A673 (cell line): ENCODE measurements around the gene ZNF57. TPM values are rescaled to one million over a fixed set of nuclear protein-coding genes. Genes with fewer than 3 reads are reported as not detected.

Source experiments
- BruUV-seq: library from RNA; stranded (reverse); fragments of 400-500 nt; replicated peaks from 2 replicates; lab custom pipeline; 2021; lab: Mats Ljungman, UMichigan
- CTCF ChIA-PET: fragments of 300-600 bp; sonication (Branson Sonifier 250); formaldehyde crosslinking; loops from one replicate; lab custom pipeline; 2022; ENCODE audit warnings: antibody characterized with exemption; lab: Charles Lee
- POLR2A ChIA-PET: fragments of 300-600 bp; sonication (Branson Sonifier 250); formaldehyde crosslinking; loops from one replicate; lab custom pipeline; 2022; ENCODE audit warnings: antibody characterized with exemption; ENCODE audit not compliant: low non-redundant PET; lab: Charles Lee
- DNase-seq: peaks from one replicate; pipeline ENCODE4 v3.0.0-alpha.2; 2015; ENCODE audit warnings: low spot score
- H3K27ac ChIP-seq: fragments of 200-600 bp; sonication (generic); 2 replicates; pipeline ENCODE4 v1.5.1; 2016; ENCODE audit warnings: mixed run types, low read depth, mild to moderate bottlenecking, mixed read lengths, antibody characterized with exemption, low read length; ENCODE audit not compliant: poor library complexity, severe bottlenecking
- H3K27me3 ChIP-seq: fragments of 200-600 bp; sonication (generic); replicated peaks from 2 replicates; pipeline ENCODE4 v1.6.1; 2017; ENCODE audit warnings: mixed run types, low read depth, mild to moderate bottlenecking, mixed read lengths, antibody characterized with exemption, low read length; ENCODE audit not compliant: insufficient read depth, poor library complexity
- H3K36me3 ChIP-seq: fragments of 200-600 bp; sonication (generic); 2 replicates; pipeline ENCODE4 v1.6.1; 2016; ENCODE audit warnings: mixed run types, mild to moderate bottlenecking, mixed read lengths, antibody characterized with exemption, low read length; ENCODE audit not compliant: insufficient read depth, poor library complexity, severe bottlenecking
- H3K4me1 ChIP-seq: fragments of 200-600 bp; sonication (generic); 2 replicates; pipeline ENCODE4 v1.6.1; 2017; ENCODE audit warnings: mixed run types, mild to moderate bottlenecking, mixed read lengths, antibody characterized with exemption, low read length; ENCODE audit not compliant: insufficient read depth, poor library complexity, severe bottlenecking
- H3K4me3 ChIP-seq: fragments of 200-600 bp; sonication (generic); 2 replicates; pipeline ENCODE4 v1.5.1; 2016; ENCODE audit warnings: low read depth, mixed run types, mild to moderate bottlenecking, mixed read lengths, low read length; ENCODE audit not compliant: poor library complexity, severe bottlenecking
- H3K9me3 ChIP-seq: fragments of 200-600 bp; sonication (generic); 2 replicates; pipeline ENCODE4 v1.6.1; 2016; ENCODE audit warnings: mixed run types, low read depth, mild to moderate bottlenecking, mixed read lengths, antibody characterized with exemption, low read length; ENCODE audit not compliant: poor library complexity, severe bottlenecking
- EZH2 ChIP-seq: fragments of 200-600 bp; sonication (generic); IDR thresholded peaks from 2 replicates; pipeline ENCODE4 v1.6.1; 2017; ENCODE audit warnings: borderline replicate concordance, low read depth, mild to moderate bottlenecking, mixed read lengths, antibody characterized with exemption, low read length; ENCODE audit not compliant: poor library complexity, severe bottlenecking
- intact Hi-C: fragments of 100-400 bp; cut with micrococcal nuclease; formaldehyde crosslinking; loops from one replicate; pipeline ENCODE4 v1.10.0; 2022; ENCODE audit not compliant: unreplicated experiment
- total RNA-seq: library from RNA; stranded (reverse); gene quantifications from 2 replicates; pipeline ENCODE4 v1.2.3, GENCODE V29; 2021
- TF ChIP-seq, protein P1 (sequence below): fragments of 300-800, 200-600 bp; sonication (generic); conservative IDR thresholded peaks from 2 replicates; pipeline ENCODE4 v1.5.1; 2017; ENCODE audit warnings: low read depth, mild to moderate bottlenecking, antibody characterized with exemption, low read length, moderate library complexity, mixed read lengths

The ZNF57 gene
- total RNA-seq, 1 experiment from 2014 or later: 5.1 TPM

DNA sequence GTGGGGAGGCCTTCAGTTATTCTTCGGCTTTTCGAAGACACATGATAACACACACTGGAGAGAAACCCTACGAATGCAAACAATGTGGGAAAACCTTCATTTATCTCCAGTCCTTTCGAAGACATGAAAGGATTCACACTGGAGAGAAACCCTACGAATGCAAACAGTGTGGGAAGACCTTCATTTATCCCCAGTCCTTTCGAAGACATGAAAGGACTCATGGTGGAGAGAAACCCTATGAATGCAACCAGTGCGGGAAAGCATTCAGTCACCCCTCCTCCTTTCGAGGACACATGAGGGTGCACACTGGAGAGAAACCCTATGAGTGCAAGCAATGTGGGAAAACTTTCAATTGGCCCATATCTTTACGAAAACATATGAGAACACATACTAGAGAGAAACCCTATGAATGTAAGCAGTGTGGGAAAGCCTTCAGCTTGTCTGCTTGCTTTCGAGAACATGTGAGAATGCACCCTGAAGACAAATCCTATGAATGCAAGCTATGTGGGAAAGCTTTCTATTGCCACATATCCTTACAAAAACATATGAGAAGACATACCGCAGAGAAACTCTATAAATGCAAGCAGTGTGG, 47.6 kb upstream of the ZNF57 start:
- H3K9me3 ChIP-seq: peaks cover 66% of the 10 kb centered on the region
- no peak overlapping the region for H3K27ac ChIP-seq
- ChIA-PET POLR2A (no interaction called here), CTCF (no interaction called here)
- peaks cover 29% of the 10 kb centered on the region for H3K36me3 ChIP-seq
- intact Hi-C loops: no loop called here
- no peaks in the 10 kb centered on the region for H3K27me3 ChIP-seq
- TF ChIP-seq, protein P1, sequence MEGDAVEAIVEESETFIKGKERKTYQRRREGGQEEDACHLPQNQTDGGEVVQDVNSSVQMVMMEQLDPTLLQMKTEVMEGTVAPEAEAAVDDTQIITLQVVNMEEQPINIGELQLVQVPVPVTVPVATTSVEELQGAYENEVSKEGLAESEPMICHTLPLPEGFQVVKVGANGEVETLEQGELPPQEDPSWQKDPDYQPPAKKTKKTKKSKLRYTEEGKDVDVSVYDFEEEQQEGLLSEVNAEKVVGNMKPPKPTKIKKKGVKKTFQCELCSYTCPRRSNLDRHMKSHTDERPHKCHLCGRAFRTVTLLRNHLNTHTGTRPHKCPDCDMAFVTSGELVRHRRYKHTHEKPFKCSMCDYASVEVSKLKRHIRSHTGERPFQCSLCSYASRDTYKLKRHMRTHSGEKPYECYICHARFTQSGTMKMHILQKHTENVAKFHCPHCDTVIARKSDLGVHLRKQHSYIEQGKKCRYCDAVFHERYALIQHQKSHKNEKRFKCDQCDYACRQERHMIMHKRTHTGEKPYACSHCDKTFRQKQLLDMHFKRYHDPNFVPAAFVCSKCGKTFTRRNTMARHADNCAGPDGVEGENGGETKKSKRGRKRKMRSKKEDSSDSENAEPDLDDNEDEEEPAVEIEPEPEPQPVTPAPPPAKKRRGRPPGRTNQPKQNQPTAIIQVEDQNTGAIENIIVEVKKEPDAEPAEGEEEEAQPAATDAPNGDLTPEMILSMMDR: no peak
- no peak for TF ChIP-seq EZH2
- no peaks in the 10 kb centered on the region for H3K4me1 ChIP-seq
- no peak overlapping the region for H3K4me3 ChIP-seq
- no TSS peak for BruUV-seq
- no peak for DNase-seq

DNA sequence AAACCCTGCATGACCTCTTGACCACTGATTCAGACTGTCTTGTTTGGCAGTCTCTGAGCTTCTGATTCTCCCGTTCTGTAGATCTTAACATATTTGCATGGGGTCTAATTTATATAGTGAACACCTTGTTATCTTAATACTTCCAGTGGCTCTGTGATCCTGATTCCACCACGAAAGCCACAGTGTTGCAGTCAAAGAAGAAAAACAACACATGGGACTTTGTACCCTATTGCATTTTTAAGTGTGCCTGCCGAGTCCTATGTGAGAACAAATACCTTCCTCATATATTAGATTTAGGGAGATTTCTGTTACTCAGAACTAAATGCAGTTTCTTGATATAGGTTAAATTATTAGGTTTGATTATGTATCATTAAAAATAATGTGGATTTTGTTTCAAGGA, 45.9 kb upstream of the ZNF57 start:
- Histone ChIP-seq H3K27me3 (no peaks in the 10 kb centered on the region), H3K9me3 (peaks cover 73% of the 10 kb centered on the region), H3K4me3 (no peak overlapping the region), H3K4me1 (no peaks in the 10 kb centered on the region), H3K27ac (no peak overlapping the region), H3K36me3 (peaks cover 29% of the 10 kb centered on the region)
- ChIA-PET CTCF (no interaction called here), POLR2A (no interaction called here)
- intact Hi-C loops: no loop called here
- TF ChIP-seq, protein P1: no peak
- no peak for TF ChIP-seq EZH2
- no peak for DNase-seq
- BruUV-seq: no TSS peak

DNA sequence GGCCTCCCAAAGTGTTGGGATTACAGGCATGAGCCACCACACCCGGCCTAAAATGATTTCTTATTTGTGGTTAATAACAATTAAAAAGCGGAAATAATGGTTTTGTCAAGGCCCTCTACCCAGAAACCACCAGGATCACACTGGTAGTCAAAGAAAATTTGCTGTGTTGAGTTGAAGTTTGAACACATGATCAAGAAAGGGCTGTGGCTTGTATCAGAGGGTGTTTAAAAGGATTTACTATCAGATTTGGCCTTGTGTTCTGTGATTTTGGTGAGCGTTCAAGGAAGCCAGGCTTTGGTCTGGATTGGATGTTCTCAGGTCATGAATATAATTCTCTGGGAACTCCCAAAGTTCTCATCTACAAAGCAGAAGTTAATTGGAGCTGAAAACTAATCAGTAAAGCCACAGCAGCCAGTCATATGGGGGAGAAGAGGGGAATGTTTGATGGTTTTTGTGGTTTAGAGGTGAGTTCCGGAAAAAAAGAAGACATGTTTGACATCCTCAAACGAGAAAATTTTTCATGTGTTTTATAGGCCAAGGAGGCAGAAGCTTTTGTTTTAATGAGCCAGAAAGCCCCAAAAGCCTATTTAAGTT, 44.2 kb upstream of the ZNF57 start:
- H3K9me3 ChIP-seq: peaks cover 58% of the 10 kb centered on the region
- CTCF ChIA-PET: no interaction called here

More for the DNA sequence above, 44.2 kb upstream of the ZNF57 start:
- no peak overlapping the region for H3K27ac ChIP-seq
- no peaks in the 10 kb centered on the region for H3K4me1 ChIP-seq
- no peak overlapping the region for H3K4me3 ChIP-seq
- no peaks in the 10 kb centered on the region for H3K27me3 ChIP-seq
- POLR2A ChIA-PET: no interaction called here
- peaks cover 24% of the 10 kb centered on the region for H3K36me3 ChIP-seq
- no TSS peak for BruUV-seq
- intact Hi-C loops: no loop called here
- TF ChIP-seq EZH2: no peak
- TF ChIP-seq, protein P1: no peak
- no peak for DNase-seq
